K562 (cell line): ENCODE measurements around the gene HTT-AS. TPM values are rescaled to one million over a fixed set of nuclear protein-coding genes. Genes with fewer than 3 reads are reported as not detected.

Experiments used
- ARID1B ChIP-seq: fragments of 450-650 bp; IDR thresholded peaks from 2 replicates; pipeline ENCODE4 v1.6.1; 2016; ENCODE audit warnings: antibody characterized with exemption, mild to moderate bottlenecking, inconsistent platforms
- CBFA2T2 ChIP-seq: fragments of 450-650 bp; conservative IDR thresholded peaks from 2 replicates; pipeline ENCODE4 v1.6.1; 2017; ENCODE audit warnings: mild to moderate bottlenecking
- ERF ChIP-seq: fragments of 450-650 bp; formaldehyde crosslinking; IDR thresholded peaks from 2 replicates; pipeline ENCODE4 v1.4.0; 2020; ENCODE audit warnings: mild to moderate bottlenecking, mixed read lengths
- FOXM1 ChIP-seq, 2 experiments: fragments of 450-650 bp in 1 of 2; sonication (generic) in 1 of 2; formaldehyde crosslinking in 1 of 2; IDR thresholded peaks; 2 replicates each; pipeline versions ENCODE4 v1.6.1 to v1.9.0; 2017 to 2022; ENCODE audit warnings: low read depth in 2 of 2, mild to moderate bottlenecking in 2 of 2, missing genetic modification reagents in 1 of 2, moderate library complexity in 1 of 2
- KDM2B ChIP-seq: fragments of 250-450 bp; sonication (Bioruptor Pico); IDR thresholded peaks from 2 replicates; pipeline ENCODE4 v1.8.0; 2021; ENCODE audit warnings: mild to moderate bottlenecking, moderate library complexity
- L3MBTL2 ChIP-seq: fragments of 450-650 bp; IDR thresholded peaks from 2 replicates; pipeline ENCODE4 v1.6.1; 2016; ENCODE audit warnings: mild to moderate bottlenecking, moderate library complexity
- MYNN ChIP-seq, 2 experiments: sonication (generic); formaldehyde crosslinking in 1 of 2; IDR thresholded peaks; 2 replicates each; pipeline versions ENCODE4 v1.5.0 to v1.6.1; 2016 to 2020; ENCODE audit warnings: antibody characterized with exemption in 1 of 2, missing genetic modification reagents in 1 of 2
- NFRKB ChIP-seq: fragments of 450-650 bp; IDR thresholded peaks from 2 replicates; pipeline ENCODE4 v1.6.1; 2016; ENCODE audit warnings: low read depth
- PPARD ChIP-seq: fragments of 250-450 bp; sonication (Bioruptor Pico); IDR thresholded peaks from 2 replicates; pipeline ENCODE4 v1.8.0; 2022; ENCODE audit warnings: inconsistent platforms, mild to moderate bottlenecking, moderate library complexity
- PTRF ChIP-seq: fragments of 450-650 bp; IDR thresholded peaks from 2 replicates; pipeline ENCODE4 v1.6.1; 2016; ENCODE audit warnings: mild to moderate bottlenecking, missing genetic modification characterization, missing compliant biosample characterization
- RNF2 ChIP-seq: sonication (generic); IDR thresholded peaks from 2 replicates; pipeline ENCODE4 v1.6.1; 2016
- SMARCE1 ChIP-seq: fragments of 450-650 bp; IDR thresholded peaks from 2 replicates; pipeline ENCODE4 v1.7.1; 2016; ENCODE audit warnings: mild to moderate bottlenecking
- SRSF3 ChIP-seq: fragments of 200-400 bp; formaldehyde crosslinking; IDR thresholded peaks from 2 replicates; pipeline ENCODE4 v1.6.1; 2016; ENCODE audit warnings: mild to moderate bottlenecking, low read length, moderate library complexity; ENCODE audit not compliant: insufficient read depth
- STAT5B ChIP-seq: fragments of 250-450 bp; sonication (Bioruptor Pico); IDR thresholded peaks from 2 replicates; pipeline ENCODE4 v1.8.0; 2021; ENCODE audit warnings: mild to moderate bottlenecking, inconsistent platforms
- YBX1 ChIP-seq: fragments of 450-650 bp; IDR thresholded peaks from 2 replicates; pipeline ENCODE4 v1.7.1; 2016; ENCODE audit warnings: mild to moderate bottlenecking
- ZNF224 ChIP-seq: sonication (generic); formaldehyde crosslinking; IDR thresholded peaks from 2 replicates; pipeline ENCODE4 v1.8.0; 2022; ENCODE audit warnings: mild to moderate bottlenecking, missing genetic modification reagents
- ZNF551 ChIP-seq: fragments of 250-450 bp; sonication (Bioruptor Pico); IDR thresholded peaks from 2 replicates; pipeline ENCODE4 v1.5.0; 2021; ENCODE audit warnings: mild to moderate bottlenecking, moderate library complexity
- ZSCAN32 ChIP-seq: fragments of 450-650 bp; formaldehyde crosslinking; IDR thresholded peaks from 2 replicates; pipeline ENCODE4 v1.4.0; 2020; ENCODE audit warnings: mild to moderate bottlenecking, moderate library complexity
- polyA plus RNA-seq, 8 experiments: library from polyadenylated mRNA; depleted of rRNA in 4 of 8; stranded (reverse) in 5 of 8; unstranded in 3 of 8; fragments of >200 nt; fragmentation: Nextera tagmentation in 2 of 8; fragmentation: Illumina TruSeq in 1 of 8; extraction: Ambion mirVana in 2 of 8; extraction: Trizol in 1 of 8; gene quantifications; 2 replicates each; pipeline versions ENCODE4 v1.2.1 to v1.2.3, GENCODE V29; 2011 to 2014; ENCODE audit warnings: inconsistent platforms in 1 of 8, missing spikeins in 1 of 8
- total RNA-seq, 7 experiments: library from RNA; depleted of rRNA in 6 of 7; stranded (reverse); fragments of >200 nt in 6 of 7; fragmentation: Illumina TruSeq in 2 of 7; extraction: Trizol in 2 of 7; gene quantifications; 2 replicates each; pipeline versions ENCODE4 v1.2.1 to v1.2.3, GENCODE V29; 2011 to 2021; ENCODE audit warnings: low replicate concordance in 1 of 7
- TF ChIP-seq, protein P1 (sequence below): fragments of 250-450 bp; sonication (Bioruptor Pico); IDR thresholded peaks from 2 replicates; pipeline ENCODE4 v1.8.0; 2022; ENCODE audit warnings: moderate library complexity, mild to moderate bottlenecking, inconsistent platforms
- TF ChIP-seq, protein P2 (sequence below): fragments of 200-800 bp; sonication (Bioruptor generic); IDR thresholded peaks from 2 replicates; pipeline ENCODE4 v1.6.1; 2017; ENCODE audit warnings: missing genetic modification characterization, missing compliant biosample characterization
- TF ChIP-seq, protein P3 (sequence below): fragments of 450-650 bp; formaldehyde crosslinking; IDR thresholded peaks from 2 replicates; pipeline ENCODE4 v1.4.0; 2020; ENCODE audit warnings: mild to moderate bottlenecking
- TF ChIP-seq, protein P4 (sequence below), 3 experiments: fragments of 200-800 bp in 1 of 3; sonication (Bioruptor generic) in 1 of 3; sonication (generic) in 1 of 3; formaldehyde crosslinking in 1 of 3; IDR thresholded peaks; 2 replicates each; pipeline versions ENCODE4 v1.6.1 to v1.8.0; 2016 to 2022; ENCODE audit warnings: mild to moderate bottlenecking in 2 of 3, missing compliant biosample characterization in 2 of 3, missing genetic modification characterization in 2 of 3, missing genetic modification reagents in 1 of 3
- TF ChIP-seq, protein P5 (sequence below): fragments of 450-650 bp; formaldehyde crosslinking; IDR thresholded peaks from 2 replicates; pipeline ENCODE4 v1.4.0; 2020; ENCODE audit warnings: mild to moderate bottlenecking, moderate library complexity

HTT-AS gene
- total and polyA plus RNA-seq, 9 of the 15 experiments (the other 6 are each of a cell fraction or from before 2014, with no cell fraction given): not detected

DNA sequence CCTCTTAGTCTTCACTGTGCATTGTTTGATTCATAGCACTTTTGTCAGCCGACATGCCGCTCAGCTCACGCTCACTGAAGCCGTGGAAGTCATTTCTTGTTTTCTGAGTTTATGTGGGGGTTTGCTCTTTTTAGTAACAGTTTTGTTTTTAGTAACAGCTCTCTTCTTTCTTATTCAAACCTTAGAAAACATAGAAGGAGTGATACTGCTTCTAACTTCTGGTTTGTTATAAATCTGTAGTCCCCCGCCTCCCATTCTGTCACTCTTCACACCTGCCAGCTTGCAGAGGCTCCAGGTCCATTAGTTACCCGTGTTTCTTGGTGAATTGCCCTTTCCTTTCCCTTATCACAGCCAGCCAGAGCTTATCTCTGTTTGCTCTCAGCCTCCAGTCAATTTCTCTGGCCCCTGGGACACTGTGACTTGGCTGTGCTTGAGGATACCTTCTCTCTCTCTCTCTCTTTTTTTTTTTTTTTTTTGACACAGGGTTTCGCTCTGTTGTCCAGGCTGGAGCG lies 60.4 kb downstream of the HTT-AS start (continued):
- TF ChIP-seq SRSF3 (no peak), YBX1 (no peak), PTRF (tag) (no peak), PPARD (CRISPR knock-in tag) (no peak), MYNN (IDR thresholded peaks at IDR 0.05) (no peak), MYNN (CRISPR knock-in tag; IDR thresholded peaks at IDR 0.05) (no peak), ERF (CRISPR knock-in tag) (no peak), RNF2 (no peak), KDM2B (CRISPR knock-in tag) (no peak), ZNF551 (CRISPR knock-in tag) (no peak), SMARCE1 (peak; percentile 37; the same call in 1 of the 2 replicates), FOXM1 (IDR thresholded peaks at IDR 0.05; ENCODE audit: low read depth) (peak; percentile 57; the same call in 1 of the 2 replicates), FOXM1 (CRISPR knock-in tag; IDR thresholded peaks at IDR 0.05; ENCODE audit: low read depth) (no peak), ARID1B (peak; percentile 85), L3MBTL2 (no peak), NFRKB (no peak), CBFA2T2 (peak; percentile 87), ZNF224 (CRISPR knock-in tag) (no peak), ZSCAN32 (CRISPR knock-in tag) (no peak), STAT5B (CRISPR knock-in tag) (no peak)
- TF ChIP-seq, protein P1, sequence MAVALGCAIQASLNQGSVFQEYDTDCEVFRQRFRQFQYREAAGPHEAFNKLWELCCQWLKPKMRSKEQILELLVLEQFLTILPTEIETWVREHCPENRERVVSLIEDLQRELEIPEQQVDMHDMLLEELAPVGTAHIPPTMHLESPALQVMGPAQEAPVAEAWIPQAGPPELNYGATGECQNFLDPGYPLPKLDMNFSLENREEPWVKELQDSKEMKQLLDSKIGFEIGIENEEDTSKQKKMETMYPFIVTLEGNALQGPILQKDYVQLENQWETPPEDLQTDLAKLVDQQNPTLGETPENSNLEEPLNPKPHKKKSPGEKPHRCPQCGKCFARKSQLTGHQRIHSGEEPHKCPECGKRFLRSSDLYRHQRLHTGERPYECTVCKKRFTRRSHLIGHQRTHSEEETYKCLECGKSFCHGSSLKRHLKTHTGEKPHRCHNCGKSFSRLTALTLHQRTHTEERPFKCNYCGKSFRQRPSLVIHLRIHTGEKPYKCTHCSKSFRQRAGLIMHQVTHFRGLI (CRISPR knock-in tag): no peak
- TF ChIP-seq, protein P2, sequence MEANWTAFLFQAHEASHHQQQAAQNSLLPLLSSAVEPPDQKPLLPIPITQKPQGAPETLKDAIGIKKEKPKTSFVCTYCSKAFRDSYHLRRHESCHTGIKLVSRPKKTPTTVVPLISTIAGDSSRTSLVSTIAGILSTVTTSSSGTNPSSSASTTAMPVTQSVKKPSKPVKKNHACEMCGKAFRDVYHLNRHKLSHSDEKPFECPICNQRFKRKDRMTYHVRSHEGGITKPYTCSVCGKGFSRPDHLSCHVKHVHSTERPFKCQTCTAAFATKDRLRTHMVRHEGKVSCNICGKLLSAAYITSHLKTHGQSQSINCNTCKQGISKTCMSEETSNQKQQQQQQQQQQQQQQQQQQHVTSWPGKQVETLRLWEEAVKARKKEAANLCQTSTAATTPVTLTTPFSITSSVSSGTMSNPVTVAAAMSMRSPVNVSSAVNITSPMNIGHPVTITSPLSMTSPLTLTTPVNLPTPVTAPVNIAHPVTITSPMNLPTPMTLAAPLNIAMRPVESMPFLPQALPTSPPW (CRISPR knock-in tag): no peak; the same call in 1 of the 2 replicates
- TF ChIP-seq, protein P3, sequence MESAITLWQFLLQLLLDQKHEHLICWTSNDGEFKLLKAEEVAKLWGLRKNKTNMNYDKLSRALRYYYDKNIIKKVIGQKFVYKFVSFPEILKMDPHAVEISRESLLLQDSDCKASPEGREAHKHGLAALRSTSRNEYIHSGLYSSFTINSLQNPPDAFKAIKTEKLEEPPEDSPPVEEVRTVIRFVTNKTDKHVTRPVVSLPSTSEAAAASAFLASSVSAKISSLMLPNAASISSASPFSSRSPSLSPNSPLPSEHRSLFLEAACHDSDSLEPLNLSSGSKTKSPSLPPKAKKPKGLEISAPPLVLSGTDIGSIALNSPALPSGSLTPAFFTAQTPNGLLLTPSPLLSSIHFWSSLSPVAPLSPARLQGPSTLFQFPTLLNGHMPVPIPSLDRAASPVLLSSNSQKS (CRISPR knock-in tag): no peak
- TF ChIP-seq, protein P4, sequence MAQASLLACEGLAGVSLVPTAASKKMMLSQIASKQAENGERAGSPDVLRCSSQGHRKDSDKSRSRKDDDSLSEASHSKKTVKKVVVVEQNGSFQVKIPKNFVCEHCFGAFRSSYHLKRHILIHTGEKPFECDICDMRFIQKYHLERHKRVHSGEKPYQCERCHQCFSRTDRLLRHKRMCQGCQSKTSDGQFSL (CRISPR knock-in tag; IDR thresholded peaks at IDR 0.05): no peak
- TF ChIP-seq, protein P4 (tag; IDR thresholded peaks at IDR 0.05): no peak
- TF ChIP-seq, protein P5, sequence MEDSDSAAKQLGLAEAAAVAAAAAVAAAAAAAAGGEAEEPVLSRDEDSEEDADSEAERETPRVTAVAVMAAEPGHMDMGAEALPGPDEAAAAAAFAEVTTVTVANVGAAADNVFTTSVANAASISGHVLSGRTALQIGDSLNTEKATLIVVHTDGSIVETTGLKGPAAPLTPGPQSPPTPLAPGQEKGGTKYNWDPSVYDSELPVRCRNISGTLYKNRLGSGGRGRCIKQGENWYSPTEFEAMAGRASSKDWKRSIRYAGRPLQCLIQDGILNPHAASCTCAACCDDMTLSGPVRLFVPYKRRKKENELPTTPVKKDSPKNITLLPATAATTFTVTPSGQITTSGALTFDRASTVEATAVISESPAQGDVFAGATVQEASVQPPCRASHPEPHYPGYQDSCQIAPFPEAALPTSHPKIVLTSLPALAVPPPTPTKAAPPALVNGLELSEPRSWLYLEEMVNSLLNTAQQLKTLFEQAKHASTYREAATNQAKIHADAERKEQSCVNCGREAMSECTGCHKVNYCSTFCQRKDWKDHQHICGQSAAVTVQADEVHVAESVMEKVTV (CRISPR knock-in tag): no peak
